ENCODE data around the gene SDK1. TPM values are rescaled to one million over a fixed set of nuclear protein-coding genes. Genes with fewer than 3 reads are reported as not detected.

SDK1 gene
- total and polyA plus RNA-seq, 2 experiments from 2014 or later: not detected

DNA sequence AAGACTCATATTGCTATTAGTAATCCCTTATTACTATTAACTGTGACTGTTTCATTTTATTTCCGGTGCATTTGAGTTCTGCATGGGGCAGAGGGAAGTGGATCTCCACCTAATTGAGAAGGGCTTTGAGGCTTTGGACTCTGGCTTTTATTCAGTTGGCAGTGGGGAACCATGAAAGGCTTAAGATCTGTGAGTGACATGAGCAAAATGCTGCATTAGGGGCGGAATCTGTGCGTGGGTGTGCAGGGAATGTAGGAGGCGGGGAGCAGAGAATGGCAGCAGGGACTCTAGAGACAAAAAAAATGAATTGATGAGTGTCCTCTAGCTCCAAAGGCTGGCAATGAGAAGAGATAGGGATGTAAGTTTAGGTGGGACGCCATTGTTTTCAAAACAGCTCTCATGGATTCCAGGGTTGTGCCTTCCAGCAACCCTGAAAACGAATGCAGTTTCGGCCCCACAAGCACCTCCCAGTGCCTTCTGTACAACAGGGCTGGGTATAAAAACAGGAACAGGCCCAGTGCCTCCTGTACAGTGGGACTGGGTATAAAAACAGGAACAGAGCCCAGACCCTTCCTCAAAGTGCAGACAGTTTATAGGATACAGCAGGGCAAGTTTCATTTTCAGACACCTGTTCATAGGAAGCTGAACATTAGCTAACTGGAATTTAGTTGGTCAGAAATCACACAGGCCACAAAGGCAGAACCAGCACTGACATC is 717.7 kb downstream of the SDK1 start:
- no peaks in the 10 kb centered on the region for H3K4me1 ChIP-seq (ENCODE audit: insufficient read depth)

DNA sequence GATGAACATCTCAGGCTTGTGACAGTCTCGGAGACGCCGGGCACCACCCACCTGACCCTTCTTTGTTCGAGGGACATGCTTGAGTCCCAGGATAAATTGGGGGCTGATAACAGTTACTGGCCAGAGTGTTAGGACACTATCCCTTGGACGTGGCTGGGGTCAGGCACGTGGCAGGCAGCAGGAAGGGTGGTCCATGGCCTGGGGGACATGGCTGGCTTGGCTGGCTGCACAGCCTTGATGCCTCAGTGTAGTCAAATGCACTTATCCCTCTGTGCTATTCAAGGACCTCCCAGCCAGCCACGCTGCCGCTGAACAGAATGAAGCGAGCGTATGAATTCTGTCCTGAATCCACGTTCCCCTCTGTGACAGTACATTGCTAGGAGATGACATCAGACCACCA is 719.0 kb downstream of the SDK1 start:
- Histone ChIP-seq H4K20me1 (ENCODE audit: insufficient read depth) (no peaks in the 10 kb centered on the region), H3K27me3 (replicated peaks; ENCODE audit: insufficient read depth) (no peaks in the 10 kb centered on the region), H3K4me3 (no peak overlapping the region), H3K9ac (no peak overlapping the region), H3K4me2 (ENCODE audit: unreplicated experiment) (no peak overlapping the region), H3K79me2 (ENCODE audit: insufficient read depth) (no peaks in the 10 kb centered on the region), H3F3A (ENCODE audit: insufficient read depth) (no peaks in the 10 kb centered on the region), H3K4me1 (ENCODE audit: insufficient read depth) (no peaks in the 10 kb centered on the region), H2AFZ (no peak overlapping the region), H3K9me3 (ENCODE audit: low read depth) (no peaks in the 10 kb centered on the region), H3K9me2 (ENCODE audit: insufficient read depth) (no peaks in the 10 kb centered on the region), H3K27ac (no peak overlapping the region), H3K36me3 (ENCODE audit: low read depth) (no peaks in the 10 kb centered on the region)
- in situ Hi-C loops (cut with MboI): no loop called here
- TF ChIP-seq EZH2 (IDR thresholded peaks at IDR 0.05; ENCODE audit: insufficient read depth, poor library complexity, severe bottlenecking) (no peak), EZH2phosphoT487 (IDR thresholded peaks at IDR 0.05; ENCODE audit: insufficient read depth, low read depth) (no peak)
- no peak for DNase-seq
- 54 to 60% methylated on average over 11 of the region's 11 CpGs for WGBS, 2 experiments (ENCODE audit: low coverage in 1 of 2, low lambda C conversion rate in 2 of 2, missing lambda C conversion rate in 2 of 2)

More for the DNA sequence above, 717.7 kb downstream of the SDK1 start:
- no peaks in the 10 kb centered on the region for H3K9me2 ChIP-seq (ENCODE audit: insufficient read depth)
- no peak overlapping the region for H3K4me2 ChIP-seq (ENCODE audit: unreplicated experiment)
- H3F3A ChIP-seq (ENCODE audit: insufficient read depth): no peaks in the 10 kb centered on the region
- H3K79me2 ChIP-seq (ENCODE audit: insufficient read depth): no peaks in the 10 kb centered on the region
- H4K20me1 ChIP-seq (ENCODE audit: insufficient read depth): no peaks in the 10 kb centered on the region
- no peak overlapping the region for H3K27ac ChIP-seq
- H3K4me3 ChIP-seq: no peak overlapping the region
- TF ChIP-seq EZH2phosphoT487 (IDR thresholded peaks at IDR 0.05; ENCODE audit: insufficient read depth, low read depth) (no peak), EZH2 (IDR thresholded peaks at IDR 0.05; ENCODE audit: insufficient read depth, poor library complexity, severe bottlenecking) (no peak)
- no peaks in the 10 kb centered on the region for H3K27me3 ChIP-seq (replicated peaks; ENCODE audit: insufficient read depth)
- 24 to 34% methylated on average over 7 of the region's 7 CpGs for WGBS, 2 experiments (ENCODE audit: low coverage in 1 of 2, low lambda C conversion rate in 2 of 2, missing lambda C conversion rate in 2 of 2)
- in situ Hi-C loops (cut with MboI): no loop called here
- H3K9ac ChIP-seq: no peak overlapping the region
- no peaks in the 10 kb centered on the region for H3K9me3 ChIP-seq (ENCODE audit: low read depth)
- no peak for DNase-seq
- H2AFZ ChIP-seq: no peak overlapping the region
- no peaks in the 10 kb centered on the region for H3K36me3 ChIP-seq (ENCODE audit: low read depth)

DNA sequence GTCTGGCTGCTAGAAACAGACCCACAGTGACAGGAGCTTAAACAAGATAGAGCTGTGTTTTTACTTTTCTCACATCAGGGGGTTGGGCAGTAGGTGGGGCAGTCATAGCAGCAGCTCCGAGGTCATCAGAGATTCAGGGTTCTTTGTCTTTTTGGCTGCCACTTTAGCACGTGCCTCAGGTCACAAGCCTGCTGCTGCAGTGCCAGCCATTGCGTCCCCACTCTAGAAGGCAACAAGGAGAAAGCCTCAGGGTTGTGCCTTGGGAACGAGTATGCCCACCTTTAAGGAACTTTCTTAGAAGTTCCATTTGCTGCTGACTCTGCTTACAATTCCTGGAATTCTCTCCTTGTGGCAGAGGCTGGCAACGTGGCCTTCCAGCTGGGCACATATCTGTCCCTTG is 720.4 kb downstream of the SDK1 start:
- no peaks in the 10 kb centered on the region for H3K36me3 ChIP-seq (ENCODE audit: low read depth)
- H3K4me3 ChIP-seq: no peak overlapping the region
- no peak overlapping the region for H3K27ac ChIP-seq
- H3K9me3 ChIP-seq (ENCODE audit: low read depth): no peaks in the 10 kb centered on the region
- H3K4me2 ChIP-seq (ENCODE audit: unreplicated experiment): no peak overlapping the region
- H3F3A ChIP-seq (ENCODE audit: insufficient read depth): no peaks in the 10 kb centered on the region
- DNase-seq: no peak
- H3K9me2 ChIP-seq (ENCODE audit: insufficient read depth): no peaks in the 10 kb centered on the region
- no peaks in the 10 kb centered on the region for H4K20me1 ChIP-seq (ENCODE audit: insufficient read depth)
- H3K9ac ChIP-seq: no peak overlapping the region
- TF ChIP-seq EZH2 (IDR thresholded peaks at IDR 0.05; ENCODE audit: insufficient read depth, poor library complexity, severe bottlenecking) (no peak), EZH2phosphoT487 (IDR thresholded peaks at IDR 0.05; ENCODE audit: insufficient read depth, low read depth) (no peak)
- H3K79me2 ChIP-seq (ENCODE audit: insufficient read depth): no peaks in the 10 kb centered on the region
- in situ Hi-C loops (cut with MboI): no loop called here
- no peaks in the 10 kb centered on the region for H3K27me3 ChIP-seq (replicated peaks; ENCODE audit: insufficient read depth)
- H2AFZ ChIP-seq: no peak overlapping the region
- no peaks in the 10 kb centered on the region for H3K4me1 ChIP-seq (ENCODE audit: insufficient read depth)
- WGBS, 2 experiments (ENCODE audit: low coverage in 1 of 2, low lambda C conversion rate in 2 of 2, missing lambda C conversion rate in 2 of 2): 24 to 28% methylated on average over 5 of the region's 5 CpGs

DNA sequence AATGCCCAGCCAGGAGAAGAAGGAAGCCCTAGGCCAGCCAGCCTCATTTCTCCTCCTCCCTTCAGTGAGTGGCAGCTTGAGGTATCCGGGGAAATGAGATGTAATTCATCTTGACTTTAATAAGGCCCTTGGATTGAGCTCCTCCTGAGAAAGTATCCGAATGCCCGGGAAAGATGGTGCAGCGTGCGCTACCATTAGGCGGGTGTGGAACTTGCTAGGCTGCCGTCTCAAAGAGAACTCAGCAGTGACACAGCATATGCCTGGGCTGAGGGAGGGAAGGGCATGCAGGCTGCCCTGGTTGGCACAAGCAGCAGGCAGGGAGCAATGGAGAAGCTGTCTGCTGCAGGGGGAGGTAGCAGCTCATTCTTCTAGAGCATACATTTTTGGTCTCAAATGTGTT is 721.2 kb downstream of the SDK1 start:
- Histone ChIP-seq H3K36me3 (ENCODE audit: low read depth) (no peaks in the 10 kb centered on the region), H3K27ac (no peak overlapping the region), H3K79me2 (ENCODE audit: insufficient read depth) (no peaks in the 10 kb centered on the region), H3K4me2 (ENCODE audit: unreplicated experiment) (no peak overlapping the region), H3K9ac (no peak overlapping the region), H3K4me1 (ENCODE audit: insufficient read depth) (no peaks in the 10 kb centered on the region), H3K9me2 (ENCODE audit: insufficient read depth) (no peaks in the 10 kb centered on the region), H3K27me3 (replicated peaks; ENCODE audit: insufficient read depth) (no peaks in the 10 kb centered on the region), H3F3A (ENCODE audit: insufficient read depth) (no peaks in the 10 kb centered on the region), H2AFZ (no peak overlapping the region), H3K9me3 (ENCODE audit: low read depth) (no peaks in the 10 kb centered on the region), H3K4me3 (no peak overlapping the region), H4K20me1 (ENCODE audit: insufficient read depth) (no peaks in the 10 kb centered on the region)
- 72% methylated on average over 7 of the region's 7 CpGs for WGBS, 2 experiments (ENCODE audit: low coverage in 1 of 2, low lambda C conversion rate in 2 of 2, missing lambda C conversion rate in 2 of 2)
- in situ Hi-C loops (cut with MboI): no loop called here
- TF ChIP-seq EZH2phosphoT487 (IDR thresholded peaks at IDR 0.05; ENCODE audit: insufficient read depth, low read depth) (no peak), EZH2 (IDR thresholded peaks at IDR 0.05; ENCODE audit: insufficient read depth, poor library complexity, severe bottlenecking) (no peak)
- no peak for DNase-seq

All from GM23248 (cell line).